Measurements from ENCODE around the gene ALDH3A2.
A peak's percentile ranks its signal among the peaks of the same experiment; 100 is the strongest.

The ALDH3A2 gene

GRCh38 chr17:19707728-19708221, 59.2 kb downstream of the ALDH3A2 start:
- intact Hi-C loops (cut with DNase I) = no loop called here
- DNase-seq = peak in 3 of 42 donors; percentile 16 to 29 (median 23)

GRCh38 chr17:19708431-19709175, 60.1 kb downstream of the ALDH3A2 start:
- intact Hi-C loops (cut with DNase I) = no loop called here
- DNase-seq = peak in 3 of 42 donors; percentile 3 to 19 (median 11)

- peak in 4 of 42 donors; percentile 4 to 25 (median 12) for DNase-seq
- intact Hi-C loops (cut with DNase I) = no loop called here
Measured at GRCh38 chr17:19709841-19710240, 61.3 kb downstream of the ALDH3A2 start.

DNA sequence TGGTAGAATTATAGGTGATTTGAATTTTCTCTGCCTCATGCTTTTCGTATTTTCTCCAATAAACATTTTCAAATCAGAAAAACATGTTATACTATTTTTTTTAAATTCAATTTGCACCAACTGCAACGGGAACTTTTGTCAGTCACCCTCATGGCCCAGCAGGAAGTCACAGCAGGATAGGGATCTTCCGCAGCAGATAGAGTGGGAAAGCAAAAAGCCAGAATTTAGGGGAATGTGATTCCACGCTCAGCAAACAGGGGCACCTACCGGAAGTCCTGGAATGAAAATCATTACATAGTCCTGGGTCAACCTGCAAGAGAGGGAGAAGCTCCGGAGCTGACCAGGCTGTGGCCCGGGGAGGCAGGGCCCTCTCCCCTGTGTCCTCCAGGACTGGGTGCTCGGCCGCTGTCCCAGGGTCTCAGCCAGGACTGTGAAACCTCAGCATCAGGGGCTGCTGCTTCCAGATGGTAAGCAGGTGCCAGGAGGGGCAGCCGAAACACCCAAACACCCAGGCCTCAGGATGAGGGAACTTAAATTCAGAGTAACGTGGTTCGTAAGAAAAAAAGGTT, 64.0 kb downstream of the ALDH3A2 start:
- intact Hi-C loops (cut with DNase I) = no loop called here
- DNase-seq = peak in 6 of 42 donors; percentile 3 to 37 (median 16)

- intact Hi-C loops (cut with DNase I) = no loop called here
- DNase-seq = peak in 1 of 42 donors; percentile 6
Measured at GRCh38 chr17:19713462-19713861, 64.9 kb downstream of the ALDH3A2 start.

DNA sequence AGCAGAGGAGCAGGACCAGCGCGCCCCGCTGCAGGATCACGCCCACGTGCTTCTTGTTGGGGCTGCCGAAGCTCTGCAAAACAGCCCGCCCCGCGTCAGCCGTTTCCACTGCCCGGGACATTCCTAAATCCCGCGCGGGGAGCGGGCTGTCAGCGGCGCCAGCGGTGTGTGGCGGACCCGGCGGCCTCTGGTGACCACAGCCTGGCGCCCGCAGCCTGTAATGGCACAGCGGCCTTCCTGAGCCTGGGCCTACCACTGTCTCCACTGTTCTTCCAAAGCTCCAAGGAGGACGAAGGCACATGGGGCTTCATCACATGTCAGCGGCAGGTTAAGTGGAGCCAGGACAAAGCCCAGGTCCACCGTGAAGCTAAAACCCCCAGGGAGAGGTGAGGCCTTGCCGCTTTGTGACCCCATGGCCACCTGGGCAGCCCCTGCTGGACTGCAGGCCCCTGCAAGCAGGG, 65.4 kb downstream of the ALDH3A2 start:
- peak in 2 of 42 donors; percentile 8 to 27 for DNase-seq
- intact Hi-C loops (cut with DNase I) = no loop called here

DNA sequence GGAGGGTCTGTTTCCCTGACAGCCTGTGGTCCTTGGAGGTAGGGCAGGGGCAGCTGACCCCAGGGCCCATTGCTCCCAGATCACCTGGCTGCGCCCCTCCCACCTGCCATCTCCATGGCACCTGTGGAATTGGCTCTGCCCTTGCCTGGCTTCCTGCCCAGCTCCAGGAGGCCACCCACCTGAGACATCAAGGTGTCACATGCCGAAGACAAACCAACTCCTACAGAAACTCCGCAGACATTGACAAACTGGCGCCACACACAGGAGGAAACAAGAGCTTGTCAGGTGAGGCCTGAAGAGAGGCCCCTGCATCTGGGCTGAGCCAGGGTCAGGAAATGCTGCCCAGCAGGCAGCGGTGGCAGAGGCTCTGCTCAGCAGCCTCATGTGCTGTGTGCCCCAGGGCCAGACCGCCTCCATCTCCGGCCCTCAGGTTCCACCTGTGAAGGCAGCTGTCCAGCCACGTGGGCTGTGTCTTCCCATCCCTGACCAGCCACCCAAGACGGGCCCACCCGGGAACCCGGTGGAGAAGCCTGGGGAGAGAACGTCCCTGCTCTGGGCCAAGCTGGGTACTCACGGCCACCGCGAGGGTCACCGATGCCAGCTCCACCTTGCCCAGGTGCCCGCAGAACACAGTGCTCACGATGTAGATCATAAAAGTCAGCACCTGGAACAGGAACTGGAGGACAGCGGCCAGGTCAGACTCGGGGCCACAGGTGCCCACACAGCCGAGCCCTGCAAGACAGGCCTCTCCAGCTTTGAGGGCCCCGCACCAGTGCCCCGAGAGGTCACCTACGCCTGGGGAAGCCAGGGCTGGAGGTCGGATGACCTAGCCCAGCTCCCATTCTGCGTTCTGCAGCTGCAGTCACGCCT, 66.2 kb downstream of the ALDH3A2 start:
- intact Hi-C loops (cut with DNase I) = no loop called here
- peak in 13 of 42 donors; percentile 27 to 67 (median 44) for DNase-seq

GRCh38 chr17:19716108-19717030, 67.8 kb downstream of the ALDH3A2 start, which contains the start of gene SLC47A2:
TSS of gene SLC47A2 (minus strand) at chr17:19716584. CDS start at chr17:19716555, 29 bp downstream.
- DNase-seq = peak in 13 of 42 donors; percentile 16 to 70 (median 33)
- intact Hi-C loops (cut with DNase I) = no loop called here

GRCh38 chr17:19717031-19717360, 68.4 kb downstream of the ALDH3A2 start:
- intact Hi-C loops (cut with DNase I) = no loop called here

GRCh38 chr17:19717411-19717908, 68.9 kb downstream of the ALDH3A2 start:
- DNase-seq = no peak
- intact Hi-C loops (cut with DNase I) = no loop called here

More at GRCh38 chr17:19717031-19717360, 68.4 kb downstream of the ALDH3A2 start:
- no peak for DNase-seq

- DNase-seq = no peak
- intact Hi-C loops (cut with DNase I) = no loop called here
Measured at GRCh38 chr17:19718041-19718612, 69.6 kb downstream of the ALDH3A2 start.

GRCh38 chr17:19718613-19719354, 70.2 kb downstream of the ALDH3A2 start:
- intact Hi-C loops (cut with DNase I) = no loop called here
- DNase-seq = no peak

- DNase-seq = no peak
Measured at GRCh38 chr17:19719355-19720209, 71.0 kb downstream of the ALDH3A2 start.

GRCh38 chr17:19720210-19720475, 71.6 kb downstream of the ALDH3A2 start:
- intact Hi-C loops (cut with DNase I) = no loop called here
- no peak for DNase-seq

More at GRCh38 chr17:19719355-19720209, 71.0 kb downstream of the ALDH3A2 start:
- intact Hi-C loops (cut with DNase I) = no loop called here

DNA sequence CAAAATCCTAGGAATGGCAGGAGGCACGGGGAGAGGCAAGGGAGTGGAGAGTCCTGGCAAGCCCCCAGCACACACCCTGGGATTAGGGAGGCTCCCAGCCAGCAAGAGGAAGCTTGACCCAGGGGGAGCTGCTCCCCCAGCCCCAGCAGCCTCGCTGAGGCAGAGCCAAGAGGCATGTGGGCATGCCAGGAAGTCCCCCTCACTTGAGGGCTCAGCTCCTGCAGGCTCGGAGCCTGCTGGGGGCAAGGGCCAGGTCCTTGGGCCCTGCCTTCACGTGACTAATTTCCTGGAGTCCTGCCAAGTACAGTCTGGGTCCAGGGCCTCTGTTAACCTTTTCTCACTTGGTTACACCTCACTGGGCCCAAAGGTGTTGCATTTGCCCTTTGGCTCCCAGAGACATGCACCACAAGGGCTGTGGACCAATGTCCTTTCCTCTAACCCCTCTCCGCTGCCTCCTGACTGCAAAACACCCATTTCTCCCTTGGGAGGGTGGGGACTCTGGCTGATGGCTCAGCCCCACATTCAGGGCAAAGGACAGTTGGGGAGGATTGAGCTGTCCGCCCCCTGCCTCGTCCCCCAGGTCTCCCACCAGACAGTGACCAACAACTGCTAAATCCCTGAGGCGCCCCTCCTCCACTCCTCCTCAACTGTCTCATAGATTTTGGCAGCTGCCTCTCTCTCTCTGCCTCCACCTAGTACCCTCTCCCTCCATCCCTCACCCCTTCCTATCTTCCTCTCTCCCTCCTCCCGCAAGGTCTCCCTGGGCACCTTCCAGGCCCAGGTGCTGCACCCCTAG, 72.3 kb downstream of the ALDH3A2 start:
- DNase-seq = no peak

DNA sequence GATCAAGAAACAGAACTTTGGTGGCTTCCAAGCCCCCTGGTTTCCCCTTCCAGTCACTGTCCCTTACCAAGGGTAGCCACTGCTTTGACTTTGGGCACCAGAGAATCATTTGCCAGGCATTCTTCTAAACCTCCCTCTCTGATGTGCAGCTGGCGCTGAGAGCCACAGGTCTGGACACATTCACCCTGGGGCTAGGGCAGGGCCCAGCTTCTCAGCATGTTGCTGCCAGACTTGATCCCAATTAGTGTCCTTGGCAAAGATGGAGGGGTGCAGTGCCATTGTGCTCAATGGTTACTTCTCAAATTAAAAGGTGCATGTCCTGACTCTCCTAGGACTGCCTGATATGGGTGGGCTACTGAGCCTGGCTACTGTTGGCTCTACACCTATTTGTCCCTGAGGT, 75.4 kb downstream of the ALDH3A2 start:
- intact Hi-C loops (cut with DNase I) = no loop called here
- DNase-seq = no peak

More for the DNA sequence above, 72.3 kb downstream of the ALDH3A2 start:
- intact Hi-C loops (cut with DNase I) = no loop called here
